ENCODE data around the gene RANBP1. TPM values are rescaled to one million over a fixed set of nuclear protein-coding genes. Genes with fewer than 3 reads are reported as not detected.
A peak's percentile ranks its signal among the peaks of the same experiment; 100 is the strongest.
"Not testable (repeated sequence)": the region's sequence is repeated elsewhere in the genome, so short reads cannot be mapped to it uniquely, and the experiment has no call there.

The RANBP1 gene
- total RNA-seq, 2 experiments from 2014 or later: 492 to 506 TPM

- H3K4me3 Mint-ChIP-seq: no peak overlapping the region
- H3K27ac Mint-ChIP-seq: no peak overlapping the region
- no peak for DNase-seq
- H3K9me3 Mint-ChIP-seq: no peaks in the 10 kb centered on the region
- H3K36me3 Mint-ChIP-seq: no peaks in the 10 kb centered on the region
- no peaks in the 10 kb centered on the region for H3K27me3 Mint-ChIP-seq
- H3K4me1 Mint-ChIP-seq: peaks cover 2% of the 10 kb centered on the region
Observed at GRCh38 chr22:20152464-20152890, 36.6 kb downstream of the RANBP1 start.

GRCh38 chr22:20153945-20154344 lies 38.0 kb downstream of the RANBP1 start:
- no peak overlapping the region for H3K4me3 Mint-ChIP-seq
- no peaks in the 10 kb centered on the region for H3K27me3 Mint-ChIP-seq
- H3K4me1 Mint-ChIP-seq: peaks cover 2% of the 10 kb centered on the region
- no peaks in the 10 kb centered on the region for H3K36me3 Mint-ChIP-seq
- H3K9me3 Mint-ChIP-seq: no peaks in the 10 kb centered on the region
- no peak for DNase-seq
- H3K27ac Mint-ChIP-seq: no peak overlapping the region

DNA sequence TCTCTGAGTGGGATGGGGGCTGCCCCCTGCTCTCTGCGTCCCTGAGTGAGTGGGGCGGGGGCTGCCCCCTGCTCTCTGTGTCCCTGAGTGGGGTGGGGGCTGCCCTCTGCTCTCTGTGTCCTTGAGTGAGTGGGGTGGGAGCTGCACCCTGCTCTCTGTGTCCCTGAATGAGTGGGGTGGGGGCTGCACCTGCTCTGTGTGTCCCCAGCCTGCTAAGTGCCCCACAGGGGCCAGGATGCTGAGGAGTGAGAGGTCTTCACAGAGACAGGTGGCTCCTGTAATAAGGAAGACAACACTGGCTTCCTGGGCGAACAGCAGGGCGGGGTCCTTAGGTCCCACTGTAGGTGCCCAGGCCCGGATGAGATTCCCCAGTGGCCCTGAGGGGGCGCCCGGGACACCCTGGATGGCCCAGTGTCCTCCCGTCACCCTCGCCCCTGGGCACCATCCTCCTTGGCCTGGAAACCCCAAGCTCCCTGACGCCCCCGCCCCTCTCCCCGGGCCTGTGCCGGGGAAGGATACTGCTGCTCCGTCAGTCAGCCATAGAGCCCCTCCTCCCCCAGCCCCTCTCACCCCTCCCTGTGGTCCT lies 38.8 kb downstream of the RANBP1 start:
- Mint-ChIP-seq H3K4me3 (no peak overlapping the region), H3K36me3 (no peaks in the 10 kb centered on the region), H3K27ac (no peak overlapping the region), H3K27me3 (no peaks in the 10 kb centered on the region), H3K4me1 (peaks cover 2% of the 10 kb centered on the region), H3K9me3 (no peaks in the 10 kb centered on the region)
- no peak for DNase-seq

GRCh38 chr22:20155330-20156041 lies 39.6 kb downstream of the RANBP1 start:
- Mint-ChIP-seq H3K4me1 (peaks cover 2% of the 10 kb centered on the region), H3K27me3 (no peaks in the 10 kb centered on the region), H3K9me3 (no peaks in the 10 kb centered on the region), H3K36me3 (no peaks in the 10 kb centered on the region), H3K4me3 (no peak overlapping the region), H3K27ac (no peak overlapping the region)
- no peak for DNase-seq

GRCh38 chr22:20156042-20156389 lies 40.1 kb downstream of the RANBP1 start:
- Mint-ChIP-seq H3K9me3 (no peaks in the 10 kb centered on the region), H3K27me3 (no peaks in the 10 kb centered on the region), H3K36me3 (no peaks in the 10 kb centered on the region), H3K4me3 (no peak overlapping the region), H3K27ac (no peak overlapping the region), H3K4me1 (peaks cover 2% of the 10 kb centered on the region)
- no peak for DNase-seq

GRCh38 chr22:20156611-20157429 lies 40.9 kb downstream of the RANBP1 start:
- H3K27me3 Mint-ChIP-seq: no peaks in the 10 kb centered on the region
- H3K27ac Mint-ChIP-seq: no peak overlapping the region
- H3K4me3 Mint-ChIP-seq: no peak overlapping the region
- DNase-seq: peak; percentile 81
- peaks cover 2% of the 10 kb centered on the region for H3K4me1 Mint-ChIP-seq
- no peaks in the 10 kb centered on the region for H3K36me3 Mint-ChIP-seq
- H3K9me3 Mint-ChIP-seq: no peaks in the 10 kb centered on the region

DNA sequence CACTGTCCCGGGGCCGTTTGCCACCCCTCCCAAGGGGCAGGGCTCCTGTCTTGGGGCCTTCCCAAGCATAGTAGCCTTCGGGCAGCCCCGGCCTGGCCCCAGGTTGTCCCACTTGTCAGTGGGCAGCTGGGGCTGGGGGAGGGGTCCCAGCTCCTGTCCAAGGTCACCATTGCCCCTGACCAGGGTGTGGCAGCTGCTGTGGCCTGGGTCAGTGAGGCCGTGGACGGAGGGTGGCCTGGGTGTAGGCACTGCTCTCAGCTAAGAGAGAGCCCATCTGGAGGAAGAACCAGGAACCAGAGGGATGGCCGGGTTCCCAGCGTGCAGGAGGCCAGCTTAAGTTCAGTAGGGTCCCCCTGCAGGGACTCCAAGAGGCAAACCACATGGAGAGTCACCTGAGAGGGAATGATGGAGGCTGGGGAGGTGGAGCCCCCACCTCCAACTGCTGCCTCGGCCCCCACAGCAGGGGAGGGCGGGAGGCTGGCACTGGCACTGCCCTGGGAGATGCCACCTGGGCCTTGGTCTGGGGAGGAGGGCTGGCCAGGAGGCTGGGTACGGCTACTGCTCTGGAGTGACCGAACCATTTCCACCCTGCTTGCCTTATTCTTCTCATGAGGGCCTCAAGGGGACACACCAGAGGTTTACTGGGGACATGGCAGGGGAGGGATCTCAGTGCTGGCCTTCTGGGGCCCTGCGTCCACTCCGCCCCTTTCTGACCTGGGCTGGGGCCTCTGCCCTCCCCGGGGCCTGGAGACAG lies 41.7 kb downstream of the RANBP1 start:
- no peak for DNase-seq
- H3K9me3 Mint-ChIP-seq: no peaks in the 10 kb centered on the region
- no peaks in the 10 kb centered on the region for H3K27me3 Mint-ChIP-seq
- no peak overlapping the region for H3K27ac Mint-ChIP-seq
- H3K4me3 Mint-ChIP-seq: no peak overlapping the region
- no peaks in the 10 kb centered on the region for H3K36me3 Mint-ChIP-seq
- peaks cover 2% of the 10 kb centered on the region for H3K4me1 Mint-ChIP-seq

DNA sequence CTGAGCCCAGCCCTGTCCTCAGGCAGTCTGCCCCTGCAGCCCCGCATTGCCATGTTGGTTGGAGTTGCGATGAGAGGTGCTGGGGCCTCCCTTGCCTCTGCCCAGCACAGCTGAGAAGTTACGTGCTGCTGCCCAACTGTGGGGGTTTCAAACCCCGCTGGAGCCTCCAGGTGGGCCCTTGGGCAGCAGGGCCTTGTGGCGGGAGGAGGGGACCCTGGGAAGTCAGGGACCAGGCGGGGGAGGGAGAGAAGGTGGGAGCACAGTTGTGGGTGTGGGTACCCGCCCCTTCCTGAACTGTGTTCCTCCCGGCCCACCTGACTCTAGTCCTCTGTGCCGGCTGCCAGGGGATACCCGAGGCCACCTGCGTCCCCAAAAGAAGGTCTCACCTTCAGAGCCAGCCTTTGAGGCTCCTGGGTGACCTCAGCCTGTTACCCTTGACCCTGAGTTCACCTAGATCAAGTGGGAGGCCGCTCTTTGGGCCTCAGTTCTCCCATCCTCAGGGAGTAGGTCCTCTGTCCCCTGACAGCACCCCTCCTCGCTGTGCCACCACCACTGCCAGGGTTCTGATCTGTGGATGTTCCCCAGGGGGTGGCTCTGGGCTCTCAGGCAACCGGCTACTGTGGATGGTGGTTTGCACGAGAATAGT lies 42.6 kb downstream of the RANBP1 start:
- Mint-ChIP-seq H3K9me3 (no peaks in the 10 kb centered on the region), H3K36me3 (no peaks in the 10 kb centered on the region), H3K4me3 (no peak overlapping the region), H3K27ac (no peak overlapping the region), H3K4me1 (peaks cover 2% of the 10 kb centered on the region), H3K27me3 (no peaks in the 10 kb centered on the region)
- no peak for DNase-seq

- Mint-ChIP-seq H3K4me3 (no peak overlapping the region), H3K36me3 (no peaks in the 10 kb centered on the region), H3K27me3 (no peaks in the 10 kb centered on the region), H3K27ac (no peak overlapping the region), H3K4me1 (peaks cover 2% of the 10 kb centered on the region), H3K9me3 (no peaks in the 10 kb centered on the region)
- DNase-seq: no peak
Observed at GRCh38 chr22:20159076-20159475, 43.2 kb downstream of the RANBP1 start.

DNA sequence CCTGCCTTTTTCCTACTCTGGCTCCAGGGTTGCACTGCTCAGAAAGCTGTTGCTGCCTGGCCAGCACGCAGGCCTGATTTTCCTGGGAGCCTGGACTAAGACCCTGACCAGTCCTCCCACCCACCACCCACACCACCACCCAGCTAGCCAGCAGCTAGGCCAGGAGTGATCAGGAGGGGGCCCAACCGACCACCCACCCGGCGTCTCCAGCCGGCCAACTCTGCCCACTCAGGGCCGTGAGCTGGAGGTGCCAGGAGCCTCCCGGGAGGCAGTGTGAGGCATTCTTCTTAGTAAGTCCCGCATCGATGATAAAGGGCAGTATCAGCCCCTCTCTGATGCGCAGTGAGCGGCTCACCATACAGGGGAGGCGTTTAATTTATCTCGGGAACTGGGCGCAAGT lies 43.6 kb downstream of the RANBP1 start:
- not testable (repeated sequence) for H3K27me3 Mint-ChIP-seq, DNase-seq, H3K36me3 Mint-ChIP-seq, H3K4me1 Mint-ChIP-seq, H3K4me3 Mint-ChIP-seq, H3K27ac Mint-ChIP-seq, H3K9me3 Mint-ChIP-seq

DNA sequence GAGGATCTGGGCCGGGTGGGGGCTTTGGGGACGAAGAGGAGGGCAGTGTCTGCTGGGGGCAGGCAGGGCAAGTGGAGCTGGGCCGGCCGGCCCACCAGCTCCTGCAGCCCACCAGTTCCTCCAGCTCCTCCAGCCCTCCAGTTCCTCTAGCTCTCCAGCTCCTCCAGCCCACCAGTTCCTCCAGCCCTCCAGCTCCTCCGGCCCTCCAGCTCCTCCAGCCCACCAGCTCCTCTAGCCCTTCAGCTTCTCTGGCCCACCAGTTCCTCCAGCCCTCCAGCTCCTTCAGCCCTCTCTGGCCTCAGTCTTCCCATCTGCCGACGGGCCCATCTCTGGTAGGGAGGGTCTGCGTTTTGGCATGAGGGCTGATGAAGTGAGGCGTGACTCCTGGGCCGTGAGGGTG lies 44.1 kb downstream of the RANBP1 start:
- no peaks in the 10 kb centered on the region for H3K27me3 Mint-ChIP-seq
- no peak overlapping the region for H3K4me3 Mint-ChIP-seq
- H3K27ac Mint-ChIP-seq: no peak overlapping the region
- H3K4me1 Mint-ChIP-seq: peaks cover 4% of the 10 kb centered on the region
- H3K36me3 Mint-ChIP-seq: peaks cover 3% of the 10 kb centered on the region
- H3K9me3 Mint-ChIP-seq: peaks cover 3% of the 10 kb centered on the region
- no peak for DNase-seq

GRCh38 chr22:20164863-20165262 lies 49.0 kb downstream of the RANBP1 start:
- no peak for DNase-seq
- Mint-ChIP-seq H3K27ac (no peak overlapping the region), H3K4me1 (peaks cover 2% of the 10 kb centered on the region), H3K36me3 (peaks cover 3% of the 10 kb centered on the region), H3K27me3 (no peaks in the 10 kb centered on the region), H3K9me3 (peaks cover 3% of the 10 kb centered on the region), H3K4me3 (no peak overlapping the region)

DNA sequence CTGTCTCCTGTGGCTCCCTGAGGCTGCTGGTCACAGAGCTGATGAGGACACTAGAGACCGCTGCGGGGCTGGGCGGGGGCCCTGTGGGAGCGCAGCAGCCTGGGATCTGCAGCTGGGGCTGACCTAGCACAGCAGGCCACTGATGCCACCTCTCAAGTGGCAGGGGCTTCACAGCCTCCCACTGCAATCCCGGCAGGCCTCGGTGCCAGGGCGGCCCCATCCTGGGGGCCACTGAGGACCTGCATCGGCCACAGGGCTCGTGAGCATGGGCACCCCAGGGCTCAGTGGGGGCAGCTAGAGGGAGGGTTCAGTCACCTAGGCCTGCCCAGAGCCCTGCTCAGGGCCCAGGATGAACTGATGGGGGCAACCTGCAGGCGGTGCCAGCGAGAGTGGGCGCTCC lies 49.5 kb downstream of the RANBP1 start:
- Mint-ChIP-seq H3K36me3 (peaks cover 3% of the 10 kb centered on the region), H3K4me3 (no peak overlapping the region), H3K27me3 (no peaks in the 10 kb centered on the region), H3K4me1 (peaks cover 2% of the 10 kb centered on the region), H3K27ac (no peak overlapping the region), H3K9me3 (peaks cover 3% of the 10 kb centered on the region)
- DNase-seq: no peak

GRCh38 chr22:20165913-20166312 lies 50.0 kb downstream of the RANBP1 start:
- H3K4me3 Mint-ChIP-seq: no peak overlapping the region
- no peak overlapping the region for H3K27ac Mint-ChIP-seq
- no peak for DNase-seq
- peaks cover 2% of the 10 kb centered on the region for H3K4me1 Mint-ChIP-seq
- H3K36me3 Mint-ChIP-seq: peaks cover 3% of the 10 kb centered on the region
- H3K27me3 Mint-ChIP-seq: no peaks in the 10 kb centered on the region
- peaks cover 3% of the 10 kb centered on the region for H3K9me3 Mint-ChIP-seq

DNA sequence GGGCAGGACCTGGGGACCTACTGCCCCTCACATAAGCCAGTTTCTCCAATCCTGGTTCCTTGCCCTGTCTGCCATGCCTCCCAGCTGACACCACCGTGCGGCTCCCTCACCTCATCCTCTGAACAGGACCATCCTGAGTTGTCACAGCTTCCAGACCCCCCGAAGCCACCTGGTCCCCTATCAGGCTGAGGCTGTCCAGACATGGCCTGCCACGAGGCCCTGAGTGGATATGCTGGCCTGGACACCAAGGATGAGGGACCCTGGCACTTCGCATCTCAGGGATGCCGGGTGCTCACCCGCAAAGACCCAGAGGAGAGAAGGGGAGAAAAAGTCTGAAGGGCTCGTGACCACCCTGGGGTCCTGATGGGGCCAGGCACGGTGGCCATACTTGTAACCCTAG lies 50.8 kb downstream of the RANBP1 start:
- Mint-ChIP-seq H3K36me3 (peaks cover 3% of the 10 kb centered on the region), H3K9me3 (peaks cover 3% of the 10 kb centered on the region), H3K4me1 (peaks cover 2% of the 10 kb centered on the region), H3K27ac (no peak overlapping the region), H3K27me3 (no peaks in the 10 kb centered on the region), H3K4me3 (no peak overlapping the region)
- DNase-seq: no peak

All from activated naive CD8-positive, alpha-beta T cell treated with anti-CD3 and anti-CD28 coated beads for 36 hours (primary cell).